IPS-20b (cell line): ENCODE data around the gene UTY.

Source experiments
- H3K27ac ChIP-seq: one replicate; pipeline ENCODE4 v1.5.1; 2013; ENCODE audit warnings: low read length
- H3K27me3 ChIP-seq: 2 replicates; pipeline ENCODE4 v1.6.1; 2013; ENCODE audit warnings: mild to moderate bottlenecking, low read length, inconsistent platforms; ENCODE audit not compliant: insufficient read depth
- H3K36me3 ChIP-seq: 2 replicates; pipeline ENCODE4 v1.6.1; 2013; ENCODE audit warnings: low read depth, mild to moderate bottlenecking, inconsistent platforms, low read length, moderate library complexity; ENCODE audit not compliant: insufficient read depth
- H3K4me1 ChIP-seq: 2 replicates; pipeline ENCODE4 v1.6.1; 2013; ENCODE audit warnings: mild to moderate bottlenecking, control low read depth, inconsistent platforms, low read length, moderate library complexity; ENCODE audit not compliant: insufficient read depth
- H3K4me3 ChIP-seq: 2 replicates; pipeline ENCODE4 v1.5.1; 2013; ENCODE audit warnings: mild to moderate bottlenecking, low read length, inconsistent platforms
- H3K9ac ChIP-seq: 2 replicates; pipeline ENCODE4 v1.6.1; 2013; ENCODE audit warnings: low read depth, mild to moderate bottlenecking, inconsistent platforms, low read length, moderate library complexity
- H3K9me3 ChIP-seq: 2 replicates; pipeline ENCODE4 v1.6.1; 2013; ENCODE audit warnings: mild to moderate bottlenecking, low read depth, low read length, inconsistent platforms; ENCODE audit not compliant: insufficient read depth

The UTY gene

DNA sequence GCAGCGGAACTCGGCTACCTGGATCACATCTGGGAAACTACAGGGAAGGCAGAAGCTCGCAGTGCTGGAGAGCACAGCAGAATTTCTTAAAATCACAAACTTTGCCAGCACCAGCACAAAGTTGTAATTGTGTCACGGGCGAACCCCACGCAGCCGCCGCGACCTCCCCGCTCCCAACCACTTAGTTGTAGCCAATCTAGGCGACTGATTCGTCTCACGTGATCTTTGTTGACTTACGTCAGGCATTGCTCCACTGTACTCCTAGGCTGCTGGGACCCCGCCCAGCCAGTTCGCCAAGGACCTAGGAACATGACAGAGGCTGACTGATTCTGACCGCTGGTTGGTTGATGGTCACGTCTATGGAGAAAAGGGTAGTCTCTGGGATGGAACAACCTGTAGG is at the start of gene UTY:
TSS of gene UTY (minus strand) at position 206 of the 400 bp plus-strand sequence. CDS start 368 bp downstream, outside the sequence.
- H3K27ac ChIP-seq, result peak within 1 kb of the TSS; percentile 98
- peaks cover 22% of the 10 kb centered on the region for H3K36me3 ChIP-seq
- peak within 1 kb of the TSS; percentile 99 for H3K9ac ChIP-seq

DNA sequence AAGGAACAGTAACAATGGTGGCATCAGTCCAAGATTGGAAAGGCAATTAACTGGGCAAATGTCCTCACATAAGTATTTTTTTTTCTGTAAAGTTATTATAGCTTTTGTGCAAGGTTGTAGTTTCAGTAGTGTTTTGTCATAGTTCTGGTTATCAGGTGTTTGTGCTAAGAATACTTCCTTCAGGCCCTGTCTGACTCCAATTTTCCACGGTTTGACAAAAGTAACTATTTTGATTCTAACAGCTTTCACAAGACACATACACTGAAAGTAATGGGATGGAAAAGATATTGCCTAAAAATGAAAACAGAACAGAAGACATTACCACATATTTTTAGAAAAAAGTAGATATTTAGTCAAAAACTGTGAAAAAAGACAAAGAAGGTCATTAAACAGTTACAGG is 40.6 kb upstream of the UTY start:
- no peaks in the 10 kb centered on the region for H3K27me3 ChIP-seq
- no peaks in the 10 kb centered on the region for H3K36me3 ChIP-seq
- no peaks in the 10 kb centered on the region for H3K9me3 ChIP-seq
- no peak overlapping the region for H3K27ac ChIP-seq
- H3K9ac ChIP-seq, result no peak overlapping the region
- H3K4me3 ChIP-seq, result no peak overlapping the region
- H3K4me1 ChIP-seq, result no peaks in the 10 kb centered on the region

More for the DNA sequence above, at the start of gene UTY:
- Histone ChIP-seq H3K4me3 (peak within 1 kb of the TSS; percentile 97), H3K9me3 (no peaks in the 10 kb centered on the region), H3K27me3 (no peaks in the 10 kb centered on the region), H3K4me1 (no peaks in the 10 kb centered on the region)

DNA sequence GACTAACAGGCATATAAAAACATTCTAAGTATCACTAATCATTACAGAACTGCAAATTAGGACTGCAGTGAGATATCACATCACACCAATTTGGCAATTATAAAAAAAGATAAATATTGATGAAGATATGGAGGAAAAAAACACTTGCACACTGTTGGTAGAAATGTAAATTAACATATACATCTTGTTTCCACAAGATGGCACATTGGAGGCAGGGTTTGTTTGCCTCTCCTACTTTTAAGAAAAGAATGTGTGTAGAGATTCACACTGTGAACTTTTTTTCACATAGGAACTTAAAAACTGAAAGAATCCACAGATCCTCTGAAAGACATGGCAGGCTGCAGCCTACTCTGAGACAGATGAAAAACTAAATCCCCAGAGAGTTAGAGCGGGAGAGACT is 21.4 kb upstream of the UTY start:
- no peak overlapping the region for H3K27ac ChIP-seq
- no peaks in the 10 kb centered on the region for H3K9me3 ChIP-seq
- H3K4me1 ChIP-seq, result no peaks in the 10 kb centered on the region
- no peak overlapping the region for H3K9ac ChIP-seq
- no peak overlapping the region for H3K4me3 ChIP-seq
- H3K27me3 ChIP-seq, result no peaks in the 10 kb centered on the region
- no peaks in the 10 kb centered on the region for H3K36me3 ChIP-seq

DNA sequence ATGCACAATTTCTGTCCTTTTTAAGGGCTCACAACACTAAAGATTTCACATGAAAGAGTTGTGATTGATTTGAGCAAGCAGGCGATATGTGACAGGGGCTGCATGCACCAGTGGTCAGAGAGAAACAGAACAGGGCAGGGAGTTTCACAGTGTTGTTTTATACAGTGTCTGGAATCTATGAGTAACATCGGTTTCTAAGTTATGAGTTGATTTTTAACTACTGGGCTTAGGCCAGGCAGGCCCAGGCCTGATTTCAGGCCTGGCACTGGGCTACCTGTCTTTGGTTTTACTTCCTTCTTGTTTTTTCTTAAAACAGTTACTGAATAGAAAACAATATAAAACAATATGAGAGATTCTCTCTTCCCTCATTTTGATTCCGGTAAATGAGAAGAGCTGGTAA is 13.9 kb upstream of the UTY start:
- Histone ChIP-seq H3K4me1 (no peaks in the 10 kb centered on the region), H3K9ac (no peak overlapping the region), H3K9me3 (no peaks in the 10 kb centered on the region), H3K36me3 (no peaks in the 10 kb centered on the region), H3K4me3 (no peak overlapping the region), H3K27ac (no peak overlapping the region), H3K27me3 (no peaks in the 10 kb centered on the region)

DNA sequence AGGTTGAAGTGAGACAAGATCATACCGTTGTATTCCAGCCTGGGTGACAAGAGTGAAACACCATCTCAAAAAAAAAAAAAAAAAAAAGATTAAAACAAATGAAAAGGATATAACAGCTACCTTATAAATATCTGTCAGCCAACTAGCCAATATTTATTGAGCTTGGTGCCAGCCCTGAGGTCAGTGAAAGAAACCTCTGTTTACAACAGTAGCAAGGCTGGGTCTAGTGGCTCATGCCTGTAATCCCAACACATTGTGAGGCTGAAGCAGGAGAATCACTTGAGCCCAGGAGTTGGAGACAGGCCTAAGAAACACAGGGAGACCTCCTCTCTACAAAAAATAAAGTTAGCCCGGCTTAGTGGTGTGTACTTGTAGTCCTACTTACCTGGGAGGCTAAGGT is 12.6 kb upstream of the UTY start:
- Histone ChIP-seq H3K4me1 (no peaks in the 10 kb centered on the region), H3K27ac (no peak overlapping the region), H3K9me3 (no peaks in the 10 kb centered on the region), H3K36me3 (no peaks in the 10 kb centered on the region), H3K4me3 (no peak overlapping the region), H3K27me3 (no peaks in the 10 kb centered on the region), H3K9ac (no peak overlapping the region)

DNA sequence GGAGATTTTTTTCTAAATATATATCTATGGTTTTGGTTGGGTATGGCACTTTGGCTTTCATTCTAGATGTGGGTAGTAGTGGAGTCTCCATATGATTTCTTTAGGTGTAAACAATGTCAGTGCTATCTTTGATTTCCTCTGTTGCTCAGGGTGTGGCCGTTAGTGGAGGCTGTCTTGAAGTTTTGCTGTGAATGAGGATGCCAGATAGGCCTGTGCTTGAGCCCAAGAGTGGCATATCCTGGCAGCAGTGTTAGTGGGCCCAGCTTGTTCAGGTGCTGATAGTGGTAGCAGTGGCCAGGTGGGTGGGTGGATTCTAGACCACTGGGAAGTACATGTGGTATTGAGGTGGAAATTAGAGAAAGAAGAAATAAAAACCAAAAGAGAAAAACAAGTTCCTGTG is 8.9 kb upstream of the UTY start:
- no peaks in the 10 kb centered on the region for H3K9me3 ChIP-seq
- no peak overlapping the region for H3K4me3 ChIP-seq
- no peak overlapping the region for H3K9ac ChIP-seq
- no peaks in the 10 kb centered on the region for H3K36me3 ChIP-seq
- no peak overlapping the region for H3K27ac ChIP-seq
- no peaks in the 10 kb centered on the region for H3K27me3 ChIP-seq
- H3K4me1 ChIP-seq, result no peaks in the 10 kb centered on the region

DNA sequence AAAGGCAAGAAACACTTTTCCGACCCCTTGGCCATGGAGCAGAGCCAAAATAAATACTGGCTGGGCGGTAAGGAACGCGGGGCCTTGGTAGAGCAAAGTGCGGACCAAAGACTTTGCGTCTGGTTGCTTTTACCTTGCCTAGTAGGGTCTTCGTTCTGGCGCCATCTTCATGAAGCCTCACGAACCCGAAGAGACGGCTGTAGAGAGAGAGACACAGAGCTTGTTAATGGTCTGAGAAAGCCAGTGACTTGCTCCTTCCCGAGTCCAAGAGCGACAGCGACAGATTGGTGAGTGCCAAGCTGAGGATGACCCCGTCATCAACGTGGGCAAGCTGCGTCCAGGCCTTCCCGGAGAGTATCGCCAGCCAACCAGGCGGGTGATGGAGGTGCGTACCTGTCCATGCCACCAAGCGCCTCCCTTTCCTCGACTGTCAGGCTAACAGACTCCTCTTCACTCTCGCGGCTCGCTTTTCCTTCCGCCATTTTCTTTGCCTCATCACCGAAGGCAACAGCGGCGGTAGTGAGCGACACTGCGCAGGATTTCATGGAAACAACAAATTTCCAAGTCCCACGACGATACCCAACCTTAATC is 617 bp downstream of the UTY start:
- Histone ChIP-seq H3K9me3 (no peaks in the 10 kb centered on the region), H3K9ac (peak overlapping the region; percentile 99), H3K4me3 (peak overlapping the region; percentile 97), H3K36me3 (peaks cover 28% of the 10 kb centered on the region), H3K27ac (peak overlapping the region; percentile 98), H3K27me3 (no peaks in the 10 kb centered on the region), H3K4me1 (no peaks in the 10 kb centered on the region)

DNA sequence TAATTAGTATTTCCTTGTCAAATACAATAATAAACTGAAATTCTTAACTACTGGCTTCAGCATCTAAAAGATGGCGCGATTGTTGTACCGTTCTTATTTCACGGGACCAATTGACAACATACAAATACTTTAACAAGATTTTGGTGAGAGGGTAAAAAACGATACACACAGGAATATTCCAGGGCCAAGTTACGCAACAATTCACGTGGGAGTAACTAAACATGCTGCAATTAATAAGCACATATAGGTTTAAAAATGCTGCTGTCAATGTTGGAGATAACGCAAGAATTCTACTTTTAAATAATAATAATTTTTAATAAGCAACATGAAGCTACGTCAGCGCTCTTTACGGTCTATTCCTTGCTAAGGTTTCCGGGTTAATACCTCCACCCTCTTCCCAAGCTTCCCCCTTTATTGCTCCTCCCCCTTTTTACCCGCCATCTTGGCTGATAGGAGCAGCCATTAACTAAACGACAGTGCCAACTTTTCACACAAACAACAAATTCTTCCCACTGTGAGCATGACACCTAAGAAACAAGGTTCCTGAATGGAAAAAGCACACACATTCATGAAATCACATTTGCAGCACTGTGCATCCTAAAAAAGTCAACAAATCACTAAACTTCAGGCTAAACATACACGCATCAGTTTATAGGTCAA is 1.6 kb downstream of the UTY start:
- Histone ChIP-seq H3K36me3 (peaks cover 37% of the 10 kb centered on the region), H3K27me3 (no peaks in the 10 kb centered on the region), H3K9ac (peak overlapping the region; percentile 99), H3K4me3 (peak overlapping the region; percentile 97), H3K9me3 (no peaks in the 10 kb centered on the region), H3K27ac (peak overlapping the region; percentile 98), H3K4me1 (no peaks in the 10 kb centered on the region)

DNA sequence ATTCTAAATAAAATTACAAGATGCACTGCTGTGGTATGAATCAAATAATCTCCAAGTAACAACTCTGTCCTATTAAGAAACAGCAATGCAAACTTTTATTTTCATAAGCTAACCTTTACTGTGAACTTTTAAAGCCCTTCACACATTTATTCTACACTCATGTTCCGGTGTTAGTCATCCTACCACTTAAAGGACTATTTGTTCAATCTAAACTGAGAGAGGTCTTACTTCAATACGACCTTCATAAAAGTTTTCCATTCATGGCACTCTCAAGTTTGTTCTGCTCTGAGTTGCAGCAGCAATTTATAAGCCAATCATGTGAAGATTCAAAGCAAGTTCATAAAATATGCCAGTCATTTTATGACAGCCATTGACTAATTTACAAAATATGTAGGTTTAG is 4.8 kb downstream of the UTY start:
- Histone ChIP-seq H3K27ac (no peak overlapping the region), H3K4me3 (no peak overlapping the region), H3K27me3 (no peaks in the 10 kb centered on the region), H3K4me1 (no peaks in the 10 kb centered on the region), H3K9ac (no peak overlapping the region), H3K9me3 (no peaks in the 10 kb centered on the region), H3K36me3 (peaks cover 47% of the 10 kb centered on the region)

DNA sequence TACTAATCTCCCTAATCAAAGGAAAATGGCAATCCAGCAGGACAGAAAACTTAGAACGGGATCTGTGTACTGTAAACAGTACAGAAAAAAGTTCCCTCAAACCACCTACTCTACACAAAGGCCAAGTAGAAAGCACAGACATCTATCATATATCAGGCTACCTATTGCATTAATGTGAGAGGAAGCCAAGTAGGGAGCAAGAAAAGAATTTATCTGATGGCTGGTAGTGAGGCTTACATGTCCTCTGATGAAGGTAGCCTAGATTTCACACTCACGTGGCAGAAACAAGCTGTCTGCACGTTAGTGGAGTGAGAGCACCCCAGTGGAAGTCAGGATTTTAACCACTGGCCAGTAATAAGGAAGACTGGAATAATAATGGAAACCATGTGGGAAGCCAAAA is 28.3 kb downstream of the UTY start:
- Histone ChIP-seq H3K9ac (no peak overlapping the region), H3K27ac (no peak overlapping the region), H3K27me3 (no peaks in the 10 kb centered on the region)

DNA sequence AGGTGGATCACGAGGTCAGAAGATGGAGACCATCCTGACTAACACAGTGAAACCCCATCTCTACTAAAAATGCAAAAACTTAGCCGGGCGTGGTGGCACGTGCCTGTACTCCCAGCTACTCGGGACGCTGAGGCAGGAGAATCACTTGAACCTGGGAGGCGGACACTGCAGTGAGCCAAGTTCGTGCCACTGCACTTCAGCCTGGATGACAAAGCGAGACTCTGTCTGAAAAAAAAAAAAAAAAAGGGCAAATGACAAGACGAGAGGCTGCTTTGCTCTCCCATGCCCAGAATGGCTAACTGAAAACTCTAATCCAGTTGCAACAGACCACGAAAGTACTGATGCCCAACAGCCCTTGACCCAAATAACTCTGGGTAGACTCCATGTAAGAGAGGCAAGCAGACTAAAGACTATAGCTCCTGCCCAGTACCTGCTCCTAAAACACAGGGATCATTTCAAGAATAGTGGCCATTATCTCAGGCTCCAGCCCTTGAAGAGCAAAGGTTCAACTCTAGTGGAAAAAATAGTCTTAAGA is 29.2 kb downstream of the UTY start:
- no peak overlapping the region for H3K27ac ChIP-seq
- no peak overlapping the region for H3K4me3 ChIP-seq
- no peaks in the 10 kb centered on the region for H3K27me3 ChIP-seq
- H3K4me1 ChIP-seq, result no peaks in the 10 kb centered on the region
- H3K36me3 ChIP-seq, result peaks cover 22% of the 10 kb centered on the region; the same call in 1 of the 2 replicates
- H3K9me3 ChIP-seq, result no peaks in the 10 kb centered on the region
- no peak overlapping the region for H3K9ac ChIP-seq

More for the DNA sequence above, 28.3 kb downstream of the UTY start:
- Histone ChIP-seq H3K4me1 (no peaks in the 10 kb centered on the region), H3K4me3 (no peak overlapping the region), H3K9me3 (no peaks in the 10 kb centered on the region), H3K36me3 (peaks cover 14% of the 10 kb centered on the region; the same call in 1 of the 2 replicates)

DNA sequence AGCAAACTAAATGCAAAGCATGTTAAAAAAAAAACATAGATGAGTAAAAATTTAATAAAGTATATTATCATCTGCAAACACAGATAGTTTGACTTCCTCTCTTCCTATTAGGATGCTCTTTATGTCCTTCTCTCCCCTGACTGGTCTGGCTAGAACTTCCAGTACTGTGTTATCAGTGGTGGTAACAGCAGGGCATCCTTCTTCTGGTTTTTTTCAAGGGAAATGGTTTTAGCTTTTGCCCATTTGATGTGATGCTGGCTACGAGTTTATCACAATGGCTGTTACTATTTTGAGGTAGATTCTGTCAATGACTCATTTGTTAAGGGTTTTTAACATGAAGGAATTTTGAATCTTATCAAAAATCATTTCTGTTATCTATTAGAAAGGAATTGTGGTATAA is 34.3 kb downstream of the UTY start:
- H3K4me3 ChIP-seq, result no peak overlapping the region
- no peak overlapping the region for H3K27ac ChIP-seq
- no peaks in the 10 kb centered on the region for H3K4me1 ChIP-seq
- no peaks in the 10 kb centered on the region for H3K27me3 ChIP-seq
- H3K36me3 ChIP-seq, result peaks cover 31% of the 10 kb centered on the region; the same call in 1 of the 2 replicates
- H3K9me3 ChIP-seq, result no peaks in the 10 kb centered on the region
- H3K9ac ChIP-seq, result no peak overlapping the region
